K562 (cell line): Measurements from ENCODE around the gene PROKR1. TPM values are rescaled to one million over a fixed set of nuclear protein-coding genes. Genes with fewer than 3 reads are reported as not detected.

ENCODE experiments used
- ARID1B ChIP-seq: fragments of 450-650 bp; IDR thresholded peaks from 2 replicates; pipeline ENCODE4 v1.6.1; 2016; ENCODE audit warnings: antibody characterized with exemption, mild to moderate bottlenecking, inconsistent platforms
- ATF7 ChIP-seq: fragments of 450-650 bp; IDR thresholded peaks from 2 replicates; pipeline ENCODE4 v1.7.1; 2014; ENCODE audit warnings: mild to moderate bottlenecking, moderate library complexity
- C11orf30 ChIP-seq: fragments of 450-650 bp; IDR thresholded peaks from 2 replicates; pipeline ENCODE4 v1.6.1; 2016; ENCODE audit warnings: low read depth, mild to moderate bottlenecking
- CBX5 ChIP-seq: IDR thresholded peaks from 2 replicates; pipeline ENCODE4 v1.6.1; 2014; ENCODE audit warnings: low read depth, borderline replicate concordance
- ELF2 ChIP-seq: fragments of 250-450 bp; sonication (Bioruptor Pico); IDR thresholded peaks from 2 replicates; pipeline ENCODE4 v1.5.0; 2021; ENCODE audit warnings: mild to moderate bottlenecking
- ELK3 ChIP-seq: fragments of 450-650 bp; formaldehyde crosslinking; IDR thresholded peaks from 2 replicates; pipeline ENCODE4 v1.4.0; 2020; ENCODE audit warnings: mild to moderate bottlenecking
- EP400 ChIP-seq: fragments of 450-650 bp; IDR thresholded peaks from 2 replicates; pipeline ENCODE4 v1.6.1; 2017; ENCODE audit warnings: antibody characterized with exemption, mild to moderate bottlenecking, moderate library complexity
- FOXK2 ChIP-seq, 2 experiments: fragments of 450-650 bp; IDR thresholded peaks in 1 of 2; conservative IDR thresholded peaks in 1 of 2; 2 replicates each; pipeline ENCODE4 v1.6.1; 2016; ENCODE audit warnings: low read depth in 2 of 2, mild to moderate bottlenecking in 1 of 2
- HNRNPH1 ChIP-seq: fragments of 200-400 bp; formaldehyde crosslinking; optimal IDR thresholded peaks from 2 replicates; pipeline ENCODE3; 2017; ENCODE audit warnings: low read depth, mild to moderate bottlenecking, low read length, moderate library complexity
- HNRNPUL1 ChIP-seq: fragments of 200-400 bp; formaldehyde crosslinking; IDR thresholded peaks from 2 replicates; pipeline ENCODE4 v1.6.1; 2017; ENCODE audit warnings: low read length
- JUND ChIP-seq, 2 experiments: IDR thresholded peaks; 2 replicates in 1 of 2; 3 replicates in 1 of 2; pipeline ENCODE4 v1.6.1; 2011; ENCODE audit warnings: borderline replicate concordance in 2 of 2, low read depth in 2 of 2, low read length in 2 of 2, improper control_type of control experiment in 1 of 2, missing biosample characterization in 1 of 2, missing genetic modification characterization in 1 of 2, missing genetic modification reagents in 1 of 2
- MAZ ChIP-seq, 2 experiments: fragments of 450-650 bp in 1 of 2; sonication (generic) in 1 of 2; formaldehyde crosslinking; IDR thresholded peaks in 1 of 2; conservative IDR thresholded peaks in 1 of 2; 2 replicates each; pipeline versions ENCODE4 v1.4.0 to v1.5.0; 2020; ENCODE audit warnings: mild to moderate bottlenecking in 1 of 2, missing genetic modification reagents in 1 of 2
- MIER1 ChIP-seq: fragments of 450-650 bp; IDR thresholded peaks from 2 replicates; pipeline ENCODE4 v1.6.1; 2016; ENCODE audit warnings: antibody characterized with exemption, mild to moderate bottlenecking, low read depth
- POLR2A ChIP-seq: fragments of 450-650 bp; conservative IDR thresholded peaks from 2 replicates; pipeline ENCODE4 v1.6.1; 2016
- PRPF4 ChIP-seq: fragments of 200-400 bp; formaldehyde crosslinking; IDR thresholded peaks from one replicate; pipeline ENCODE4 v1.6.1; 2017; ENCODE audit warnings: low read length, low read depth, mild to moderate bottlenecking; ENCODE audit not compliant: insufficient read depth, poor library complexity, severe bottlenecking
- RBM22 ChIP-seq: fragments of 200-400 bp; formaldehyde crosslinking; IDR thresholded peaks from 2 replicates; pipeline ENCODE4 v1.6.1; 2018; ENCODE audit warnings: low read length, low read depth; ENCODE audit not compliant: poor library complexity, severe bottlenecking
- RCOR1 ChIP-seq, 2 experiments: IDR thresholded peaks; 2 replicates each; pipeline ENCODE4 v1.6.1; 2012; ENCODE audit warnings: low read depth in 2 of 2, low read length in 2 of 2, borderline replicate concordance in 1 of 2, improper control_type of control experiment in 1 of 2
- SMARCA4 ChIP-seq: fragments of 450-650 bp; IDR thresholded peaks from 2 replicates; pipeline ENCODE4 v1.6.1; 2016
- SNAPC5 ChIP-seq: fragments of 250-450 bp; sonication (Bioruptor Pico); IDR thresholded peaks from 2 replicates; pipeline ENCODE4 v1.8.0; 2021; ENCODE audit warnings: moderate library complexity, mild to moderate bottlenecking, inconsistent platforms
- SOX6 ChIP-seq: fragments of 450-650 bp; IDR thresholded peaks from 2 replicates; pipeline ENCODE4 v1.6.1; 2014; ENCODE audit warnings: mild to moderate bottlenecking
- TRIM24 ChIP-seq, 2 experiments: fragments of 450-650 bp; IDR thresholded peaks; 2 replicates each; pipeline ENCODE4 v1.6.1; 2016
- YBX1 ChIP-seq: fragments of 450-650 bp; IDR thresholded peaks from 2 replicates; pipeline ENCODE4 v1.7.1; 2016; ENCODE audit warnings: mild to moderate bottlenecking
- YY1 ChIP-seq, 3 experiments: IDR thresholded peaks; 2 replicates each; pipeline ENCODE4 v1.6.1; 2011; ENCODE audit warnings: low read length in 2 of 3, mild to moderate bottlenecking in 2 of 3, moderate library complexity in 2 of 3, borderline replicate concordance in 1 of 3, control low read depth in 1 of 3, low read depth in 1 of 3; ENCODE audit not compliant: insufficient read depth in 3 of 3, insufficient replicate concordance in 2 of 3, control insufficient read depth in 1 of 3, insufficient read length in 1 of 3; ENCODE audit errors: extremely low read depth in 1 of 3
- ZBTB17 ChIP-seq: fragments of 450-650 bp; formaldehyde crosslinking; IDR thresholded peaks from 2 replicates; pipeline ENCODE4 v1.4.0; 2020; ENCODE audit warnings: mild to moderate bottlenecking
- ZNF124 ChIP-seq: sonication (generic); formaldehyde crosslinking; IDR thresholded peaks from 2 replicates; pipeline ENCODE4 v1.8.1; 2022; ENCODE audit warnings: missing genetic modification reagents
- ZNF408 ChIP-seq: fragments of 250-450 bp; sonication (Bioruptor Pico); IDR thresholded peaks from 2 replicates; pipeline ENCODE4 v1.4.0; 2020; ENCODE audit warnings: low read depth, mild to moderate bottlenecking, moderate library complexity
- ZNF717 ChIP-seq: fragments of 250-450 bp; sonication (Bioruptor Pico); IDR thresholded peaks from 2 replicates; pipeline ENCODE4 v1.5.0; 2021
- polyA plus RNA-seq, 8 experiments: library from polyadenylated mRNA; depleted of rRNA in 4 of 8; stranded (reverse) in 5 of 8; unstranded in 3 of 8; fragments of >200 nt; fragmentation: Nextera tagmentation in 2 of 8; fragmentation: Illumina TruSeq in 1 of 8; extraction: Ambion mirVana in 2 of 8; extraction: Trizol in 1 of 8; gene quantifications; 2 replicates each; pipeline versions ENCODE4 v1.2.1 to v1.2.3, GENCODE V29; 2011 to 2014; ENCODE audit warnings: inconsistent platforms in 1 of 8, missing spikeins in 1 of 8
- total RNA-seq, 7 experiments: library from RNA; depleted of rRNA in 6 of 7; stranded (reverse); fragments of >200 nt in 6 of 7; fragmentation: Illumina TruSeq in 2 of 7; extraction: Trizol in 2 of 7; gene quantifications; 2 replicates each; pipeline versions ENCODE4 v1.2.1 to v1.2.3, GENCODE V29; 2011 to 2021; ENCODE audit warnings: low replicate concordance in 1 of 7
- TF ChIP-seq, protein P1 (sequence below): fragments of 450-650 bp; conservative IDR thresholded peaks from 2 replicates; pipeline ENCODE4 v1.6.1; 2016; ENCODE audit warnings: missing genetic modification characterization, low read depth, mild to moderate bottlenecking, missing compliant biosample characterization, moderate library complexity
- TF ChIP-seq, protein P2 (sequence below): fragments of 450-650 bp; IDR thresholded peaks from 2 replicates; pipeline ENCODE4 v1.6.1; 2016; ENCODE audit warnings: low read depth, mild to moderate bottlenecking, moderate library complexity

Gene PROKR1
- total and polyA plus RNA-seq, 9 of the 15 experiments (the other 6 are each of a cell fraction or from before 2014, with no cell fraction given), result 0.01 to 0.18 (median 0.09) TPM; not detected in 1

- TF ChIP-seq CBX5, result no peak
- TF ChIP-seq RCOR1 (IDR thresholded peaks at IDR 0.05; ENCODE audit: borderline replicate concordance in 1 of 2, low read depth in 2 of 2, low read length in 2 of 2), result peak in 1 of 2 experiments; percentile 65; a peak in 1 of 4 replicates
- TF ChIP-seq HNRNPH1, result no peak
- TF ChIP-seq MIER1, result no peak
- TF ChIP-seq ZNF408 (CRISPR knock-in tag), result no peak
- TF ChIP-seq YY1 (IDR thresholded peaks at IDR 0.05; ENCODE audit: borderline replicate concordance in 1 of 3, control insufficient read depth in 1 of 3, extremely low read depth in 1 of 3, insufficient read depth in 3 of 3, insufficient read length in 1 of 3, insufficient replicate concordance in 2 of 3, low read depth in 1 of 3, low read length in 2 of 3), result no peak
- TF ChIP-seq C11orf30, result no peak
- TF ChIP-seq POLR2A, result no peak
- TF ChIP-seq SNAPC5 (CRISPR knock-in tag), result no peak
- TF ChIP-seq, protein P1, sequence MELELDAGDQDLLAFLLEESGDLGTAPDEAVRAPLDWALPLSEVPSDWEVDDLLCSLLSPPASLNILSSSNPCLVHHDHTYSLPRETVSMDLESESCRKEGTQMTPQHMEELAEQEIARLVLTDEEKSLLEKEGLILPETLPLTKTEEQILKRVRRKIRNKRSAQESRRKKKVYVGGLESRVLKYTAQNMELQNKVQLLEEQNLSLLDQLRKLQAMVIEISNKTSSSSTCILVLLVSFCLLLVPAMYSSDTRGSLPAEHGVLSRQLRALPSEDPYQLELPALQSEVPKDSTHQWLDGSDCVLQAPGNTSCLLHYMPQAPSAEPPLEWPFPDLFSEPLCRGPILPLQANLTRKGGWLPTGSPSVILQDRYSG (tag), result no peak
- TF ChIP-seq ZNF124 (CRISPR knock-in tag), result no peak
- TF ChIP-seq EP400, result peak; percentile 31; the same call in 1 of the 2 replicates
- TF ChIP-seq TRIM24 (IDR thresholded peaks at IDR 0.05), result peak in 1 of 2 experiments; percentile 43; a peak in 1 of 4 replicates
- TF ChIP-seq, protein P2, sequence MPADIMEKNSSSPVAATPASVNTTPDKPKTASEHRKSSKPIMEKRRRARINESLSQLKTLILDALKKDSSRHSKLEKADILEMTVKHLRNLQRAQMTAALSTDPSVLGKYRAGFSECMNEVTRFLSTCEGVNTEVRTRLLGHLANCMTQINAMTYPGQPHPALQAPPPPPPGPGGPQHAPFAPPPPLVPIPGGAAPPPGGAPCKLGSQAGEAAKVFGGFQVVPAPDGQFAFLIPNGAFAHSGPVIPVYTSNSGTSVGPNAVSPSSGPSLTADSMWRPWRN, result no peak
- TF ChIP-seq SMARCA4, result peak; percentile 83
- peak; percentile 62 for TF ChIP-seq SOX6
- TF ChIP-seq ATF7, result no peak
- TF ChIP-seq ELF2 (CRISPR knock-in tag), result no peak
- TF ChIP-seq ELK3 (CRISPR knock-in tag), result no peak
- TF ChIP-seq RBM22, result no peak
- no peak for TF ChIP-seq ZBTB17
- peak; percentile 74 for TF ChIP-seq ARID1B
- peak; percentile 91 for TF ChIP-seq JUND (IDR thresholded peaks at IDR 0.05; ENCODE audit: borderline replicate concordance, low read depth, low read length)
- peak; percentile 88; the same call in 2 of the 3 replicates for TF ChIP-seq JUND (tag; IDR thresholded peaks at IDR 0.05; ENCODE audit: borderline replicate concordance, low read depth, low read length)
- no peak for TF ChIP-seq HNRNPUL1
- 0 out of 4 replicates have a peak, but pooled peaks of 1 of the 2 experiments have one; percentile 23 for TF ChIP-seq MAZ (CRISPR knock-in tag; conservative IDR thresholded peaks at IDR 0.05 in 1 of 2, IDR thresholded peaks at IDR 0.05 in 1 of 2)
- no peak for TF ChIP-seq ZNF717 (CRISPR knock-in tag)
- no peak for TF ChIP-seq PRPF4
- no peak for TF ChIP-seq FOXK2 (conservative IDR thresholded peaks at IDR 0.05 in 1 of 2, IDR thresholded peaks at IDR 0.05 in 1 of 2; ENCODE audit: low read depth in 2 of 2)
- TF ChIP-seq YBX1, result no peak
Observed at GRCh38 chr2:68653538-68653982, 10.2 kb downstream of the PROKR1 start (continued).
